ENCODE data around the gene BOC. TPM values are rescaled to one million over a fixed set of nuclear protein-coding genes. Genes with fewer than 3 reads are reported as not detected.

The BOC gene
- total and polyA plus RNA-seq, 2 of the 8 experiments (the other 6 are each of a cell fraction or from before 2014, with no cell fraction given) = 6.9 to 9.3 TPM

DNA sequence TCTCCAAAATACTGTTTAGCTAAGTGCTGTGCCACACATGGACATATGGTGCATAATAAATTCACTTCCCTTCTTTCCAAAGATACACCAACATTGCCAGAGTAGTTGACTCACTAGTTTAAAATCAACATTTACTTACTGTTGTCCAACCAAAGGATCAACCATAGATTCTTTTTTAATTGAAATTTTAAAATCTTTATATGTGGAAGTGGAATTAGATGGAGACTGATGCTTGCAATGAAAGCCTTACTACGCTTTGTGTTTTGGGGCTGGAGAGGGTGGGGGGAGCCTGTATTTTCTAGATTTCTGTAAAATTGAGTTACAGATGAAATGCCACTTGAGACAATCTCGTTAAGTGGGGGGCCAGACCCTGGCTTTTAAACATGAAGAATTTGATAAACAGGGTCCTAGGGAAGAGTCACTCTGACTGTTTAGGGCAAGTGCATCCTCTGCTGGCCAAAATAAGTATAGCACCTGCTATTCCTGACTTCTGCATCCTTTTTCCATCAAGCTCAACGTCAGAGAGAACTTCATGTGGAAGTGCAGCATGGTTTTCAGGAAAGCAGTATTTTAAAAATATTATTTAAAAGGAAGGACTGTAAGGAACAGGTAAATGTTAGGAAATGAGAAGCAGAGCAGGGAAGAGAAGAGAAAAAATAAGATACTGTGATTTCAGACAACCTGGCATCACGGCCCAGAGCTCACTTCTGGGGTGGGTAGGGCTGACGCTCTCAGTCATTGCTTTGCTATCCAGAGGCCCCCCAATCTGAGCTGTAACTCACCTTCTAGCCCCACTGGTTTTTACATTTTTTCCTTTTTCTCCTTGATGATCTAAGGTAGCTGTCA is 76.7 kb downstream of the BOC start:
- TF ChIP-seq POLR2A (IDR thresholded peaks at IDR 0.05; ENCODE audit: control extremely low read depth in 1 of 2, low read depth in 2 of 2, low read length in 2 of 2) (no peak), RAD21 (IDR thresholded peaks at IDR 0.05 in 1 of 2, conservative IDR thresholded peaks at IDR 0.05 in 1 of 2; ENCODE audit: low read depth in 2 of 2, low read length in 2 of 2) (peak; percentile 98 to 99), EZH2 (IDR thresholded peaks at IDR 0.05; ENCODE audit: low read depth, low read length, severe bottlenecking) (no peak), CBX5 (IDR thresholded peaks at IDR 0.05; ENCODE audit: low read depth, low read length) (no peak), NRF1 (IDR thresholded peaks at IDR 0.05; ENCODE audit: low read depth, low read length) (no peak), TEAD4 (IDR thresholded peaks at IDR 0.05; ENCODE audit: low read depth, low read length) (peak; percentile 30; the same call in 1 of the 2 replicates)
- TF ChIP-seq, protein P1, sequence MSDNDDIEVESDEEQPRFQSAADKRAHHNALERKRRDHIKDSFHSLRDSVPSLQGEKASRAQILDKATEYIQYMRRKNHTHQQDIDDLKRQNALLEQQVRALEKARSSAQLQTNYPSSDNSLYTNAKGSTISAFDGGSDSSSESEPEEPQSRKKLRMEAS (IDR thresholded peaks at IDR 0.05) = peak; percentile 10; the same call in 1 of the 2 replicates
- TF ChIP-seq, protein P2, sequence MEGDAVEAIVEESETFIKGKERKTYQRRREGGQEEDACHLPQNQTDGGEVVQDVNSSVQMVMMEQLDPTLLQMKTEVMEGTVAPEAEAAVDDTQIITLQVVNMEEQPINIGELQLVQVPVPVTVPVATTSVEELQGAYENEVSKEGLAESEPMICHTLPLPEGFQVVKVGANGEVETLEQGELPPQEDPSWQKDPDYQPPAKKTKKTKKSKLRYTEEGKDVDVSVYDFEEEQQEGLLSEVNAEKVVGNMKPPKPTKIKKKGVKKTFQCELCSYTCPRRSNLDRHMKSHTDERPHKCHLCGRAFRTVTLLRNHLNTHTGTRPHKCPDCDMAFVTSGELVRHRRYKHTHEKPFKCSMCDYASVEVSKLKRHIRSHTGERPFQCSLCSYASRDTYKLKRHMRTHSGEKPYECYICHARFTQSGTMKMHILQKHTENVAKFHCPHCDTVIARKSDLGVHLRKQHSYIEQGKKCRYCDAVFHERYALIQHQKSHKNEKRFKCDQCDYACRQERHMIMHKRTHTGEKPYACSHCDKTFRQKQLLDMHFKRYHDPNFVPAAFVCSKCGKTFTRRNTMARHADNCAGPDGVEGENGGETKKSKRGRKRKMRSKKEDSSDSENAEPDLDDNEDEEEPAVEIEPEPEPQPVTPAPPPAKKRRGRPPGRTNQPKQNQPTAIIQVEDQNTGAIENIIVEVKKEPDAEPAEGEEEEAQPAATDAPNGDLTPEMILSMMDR (IDR thresholded peaks at IDR 0.05; ENCODE audit: control extremely low read depth in 1 of 3, insufficient read depth in 1 of 3, low read depth in 1 of 3, low read length in 3 of 3) = peak in 2 of 3 experiments; percentile 92 to 95; a peak in 3 of 4 replicates
- Histone ChIP-seq H2BK5ac (ENCODE audit: low read depth, low read length) (no peak overlapping the region), H2BK20ac (ENCODE audit: low read length) (no peak overlapping the region), H4K8ac (ENCODE audit: extremely low read depth, insufficient read depth, low read length) (no peak overlapping the region), H2BK12ac (ENCODE audit: low read depth, low read length) (no peak overlapping the region), H3K18ac (ENCODE audit: extremely low read depth, low read length) (no peak overlapping the region), H3K27me3 (replicated peaks in 1 of 4; ENCODE audit: control insufficient read depth in 3 of 4, extremely low read depth in 1 of 4, insufficient read depth in 3 of 4, low read length in 3 of 4) (no peaks in the 10 kb centered on the region), H3K23me2 (ENCODE audit: low read depth, low read length) (no peaks in the 10 kb centered on the region), H3K9me3 (ENCODE audit: insufficient read depth in 2 of 2, low read depth in 1 of 2, low read length in 1 of 2) (no peaks in the 10 kb centered on the region), H3K27ac (ENCODE audit: low read depth, low read length) (no peak overlapping the region), H4K20me1 (replicated peaks in 1 of 2; ENCODE audit: control insufficient read depth in 1 of 2, insufficient read depth in 2 of 2, low read length in 2 of 2) (no peaks in the 10 kb centered on the region), H3K9ac (replicated peaks in 1 of 4; ENCODE audit: extremely low read depth in 1 of 4, low read depth in 3 of 4, low read length in 3 of 4) (no peak overlapping the region), H4K91ac (replicated peaks; ENCODE audit: insufficient read length, low read length) (no peak overlapping the region), H2BK120ac (replicated peaks; ENCODE audit: low read depth, low read length) (no peak overlapping the region), H3K4me1 (replicated peaks in 1 of 4; ENCODE audit: control insufficient read depth in 3 of 4, insufficient read depth in 4 of 4, low read length in 3 of 4) (0 out of 7 replicates have a peak, but pooled peaks cover 0 to 2% (median 0%) of the 10 kb centered on the region in 4 experiments), H2BK15ac (ENCODE audit: low read length) (no peak overlapping the region), H3K79me2 (ENCODE audit: control insufficient read depth in 1 of 2, insufficient read depth in 2 of 2, low read length in 2 of 2) (no peaks in the 10 kb centered on the region), H2AFZ (ENCODE audit: low read length) (no peak overlapping the region), H3K4me3 (ENCODE audit: extremely low read depth in 1 of 4, insufficient read depth in 2 of 4, low read depth in 3 of 4, low read length in 4 of 4) (no peak overlapping the region), H3K14ac (ENCODE audit: insufficient read length) (no peak overlapping the region), H3K4me2 (ENCODE audit: insufficient read depth in 1 of 2, low read depth in 2 of 2, low read length in 2 of 2) (no peak overlapping the region), H3K23ac (ENCODE audit: insufficient read length) (no peak overlapping the region), H3K79me1 (ENCODE audit: low read depth, low read length) (no peaks in the 10 kb centered on the region), H4K5ac (ENCODE audit: insufficient read length, low read depth, low read length) (no peak overlapping the region), H3K4ac (replicated peaks; ENCODE audit: insufficient read length, low read depth, low read length) (no peak overlapping the region), H2AK5ac (ENCODE audit: low read depth, low read length) (no peak overlapping the region), H3K56ac (replicated peaks; ENCODE audit: insufficient read length, low read depth, low read length) (no peak overlapping the region), H3K36me3 (ENCODE audit: control insufficient read depth in 2 of 4, insufficient read depth in 4 of 4, low read length in 3 of 4) (no peaks in the 10 kb centered on the region)
- ChIA-PET POLR2A (ENCODE audit: partially characterized antibody) (no interaction called here), CTCF (ENCODE audit: partially characterized antibody) (interaction anchor here (0.5 to 7.8 kb wide), 71 partner anchors 9 to 538 kb away, joined by 3 to 108 read pairs (median 4); partner anchors contain the start of genes BOC and NAA50)
- FAIRE-seq (peak; percentile 82), DNase-seq (ENCODE audit: low read depth in 1 of 2, low spot score in 2 of 2) (peak in 1 of 2 experiments; percentile 83)
- 70% methylated on average over 5 of the region's 5 CpGs; no CpG with 5 or more reads in 1 of the 2 experiments for WGBS, 2 experiments (ENCODE audit: extremely low coverage in 1 of 2, insufficient coverage in 1 of 2, insufficient read length in 1 of 2, insufficient replicate concordance in 2 of 2, low coverage in 1 of 2, low lambda C conversion rate in 2 of 2, missing lambda C conversion rate in 1 of 2)
